DMS153 treated with DMSO at 0.1 percent for 48 hours (cell line): ENCODE measurements around the gene CLASP1.
"Not testable (repeated sequence)": the region's sequence is repeated elsewhere in the genome, so short reads cannot be mapped to it uniquely, and the experiment has no call there.

Experiments used
- DNase-seq: peaks from one replicate; lab custom pipeline; 2025; ENCODE audit not compliant: unreplicated experiment; lab: John Stamatoyannopoulos, UW

The CLASP1 gene

GRCh38 chr2:121355488-121355887 lies 293.8 kb downstream of the CLASP1 start:
- peak; percentile 20 for DNase-seq

- no peak for DNase-seq
These were observed 297.5 kb downstream of the CLASP1 start for GRCh38 chr2:121351521-121352318.

- DNase-seq = no peak
These were observed 298.4 kb downstream of the CLASP1 start for GRCh38 chr2:121350890-121351289.

GRCh38 chr2:121350402-121350775 lies 298.9 kb downstream of the CLASP1 start:
- no peak for DNase-seq

- DNase-seq = no peak
These were observed 299.4 kb downstream of the CLASP1 start for GRCh38 chr2:121349721-121350401.

GRCh38 chr2:121348128-121348740 lies 301.0 kb downstream of the CLASP1 start:
- no peak for DNase-seq

- no peak for DNase-seq
These were observed 302.4 kb downstream of the CLASP1 start for GRCh38 chr2:121346859-121347258.

- no peak for DNase-seq
These were observed 302.9 kb downstream of the CLASP1 start for GRCh38 chr2:121346407-121346806.

GRCh38 chr2:121345887-121346286 lies 303.4 kb downstream of the CLASP1 start:
- DNase-seq = no peak

- DNase-seq = no peak
These were observed 304.2 kb downstream of the CLASP1 start for GRCh38 chr2:121345101-121345500.

- DNase-seq = not testable (repeated sequence)
These were observed 305.3 kb downstream of the CLASP1 start for GRCh38 chr2:121343828-121344399.

- DNase-seq = no peak
These were observed 306.1 kb downstream of the CLASP1 start for GRCh38 chr2:121343191-121343590.

- DNase-seq = no peak
These were observed 306.5 kb downstream of the CLASP1 start for GRCh38 chr2:121342751-121343150.

- DNase-seq = no peak
These were observed 308.3 kb downstream of the CLASP1 start for GRCh38 chr2:121340926-121341325.

- no peak for DNase-seq
These were observed 311.0 kb downstream of the CLASP1 start for GRCh38 chr2:121338281-121338680.

- no peak for DNase-seq
These were observed 312.6 kb downstream of the CLASP1 start for GRCh38 chr2:121336528-121337294.

- peak; percentile 28 for DNase-seq
These were observed 313.7 kb downstream of the CLASP1 start for GRCh38 chr2:121335294-121336290.

GRCh38 chr2:121334581-121335293 lies 314.5 kb downstream of the CLASP1 start:
- no peak for DNase-seq
